C4-2B (cell line): ENCODE data around the gene CCDC198.

ENCODE experiments used
- H3K27ac ChIP-seq: fragments of 450-650 bp; 2 replicates; pipeline ENCODE4 v1.5.1; 2017
- ZFX ChIP-seq: fragments of 450-650 bp; IDR thresholded peaks from 2 replicates; pipeline ENCODE4 v1.6.1; 2017
- TF ChIP-seq, protein P1 (sequence below): fragments of 450-650 bp; conservative IDR thresholded peaks from 2 replicates; pipeline ENCODE4 v1.5.1; 2017; ENCODE audit warnings: mild to moderate bottlenecking

Gene CCDC198

DNA sequence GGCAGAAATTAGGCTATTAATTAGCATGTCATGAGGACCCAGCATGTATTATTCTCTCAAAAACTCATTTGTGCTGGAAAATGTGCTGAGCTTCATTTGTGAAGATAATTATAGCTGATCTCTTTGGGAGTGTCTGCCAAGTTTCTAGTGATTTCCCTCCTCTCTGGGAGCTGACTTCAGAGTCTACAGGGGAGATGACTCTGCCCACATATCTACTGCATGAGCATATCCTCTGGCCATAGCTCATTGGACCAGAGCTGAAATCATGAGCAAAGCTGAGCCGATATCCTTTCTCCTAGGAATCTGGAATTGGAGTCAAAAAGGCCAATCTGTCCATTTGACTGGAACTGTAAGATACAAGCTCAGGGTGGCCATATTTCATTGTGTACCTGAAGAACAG, 5.9 kb downstream of the CCDC198 start:
- H3K27ac ChIP-seq, result no peak overlapping the region
- TF ChIP-seq, protein P1, sequence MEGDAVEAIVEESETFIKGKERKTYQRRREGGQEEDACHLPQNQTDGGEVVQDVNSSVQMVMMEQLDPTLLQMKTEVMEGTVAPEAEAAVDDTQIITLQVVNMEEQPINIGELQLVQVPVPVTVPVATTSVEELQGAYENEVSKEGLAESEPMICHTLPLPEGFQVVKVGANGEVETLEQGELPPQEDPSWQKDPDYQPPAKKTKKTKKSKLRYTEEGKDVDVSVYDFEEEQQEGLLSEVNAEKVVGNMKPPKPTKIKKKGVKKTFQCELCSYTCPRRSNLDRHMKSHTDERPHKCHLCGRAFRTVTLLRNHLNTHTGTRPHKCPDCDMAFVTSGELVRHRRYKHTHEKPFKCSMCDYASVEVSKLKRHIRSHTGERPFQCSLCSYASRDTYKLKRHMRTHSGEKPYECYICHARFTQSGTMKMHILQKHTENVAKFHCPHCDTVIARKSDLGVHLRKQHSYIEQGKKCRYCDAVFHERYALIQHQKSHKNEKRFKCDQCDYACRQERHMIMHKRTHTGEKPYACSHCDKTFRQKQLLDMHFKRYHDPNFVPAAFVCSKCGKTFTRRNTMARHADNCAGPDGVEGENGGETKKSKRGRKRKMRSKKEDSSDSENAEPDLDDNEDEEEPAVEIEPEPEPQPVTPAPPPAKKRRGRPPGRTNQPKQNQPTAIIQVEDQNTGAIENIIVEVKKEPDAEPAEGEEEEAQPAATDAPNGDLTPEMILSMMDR, result no peak
- TF ChIP-seq ZFX, result no peak

DNA sequence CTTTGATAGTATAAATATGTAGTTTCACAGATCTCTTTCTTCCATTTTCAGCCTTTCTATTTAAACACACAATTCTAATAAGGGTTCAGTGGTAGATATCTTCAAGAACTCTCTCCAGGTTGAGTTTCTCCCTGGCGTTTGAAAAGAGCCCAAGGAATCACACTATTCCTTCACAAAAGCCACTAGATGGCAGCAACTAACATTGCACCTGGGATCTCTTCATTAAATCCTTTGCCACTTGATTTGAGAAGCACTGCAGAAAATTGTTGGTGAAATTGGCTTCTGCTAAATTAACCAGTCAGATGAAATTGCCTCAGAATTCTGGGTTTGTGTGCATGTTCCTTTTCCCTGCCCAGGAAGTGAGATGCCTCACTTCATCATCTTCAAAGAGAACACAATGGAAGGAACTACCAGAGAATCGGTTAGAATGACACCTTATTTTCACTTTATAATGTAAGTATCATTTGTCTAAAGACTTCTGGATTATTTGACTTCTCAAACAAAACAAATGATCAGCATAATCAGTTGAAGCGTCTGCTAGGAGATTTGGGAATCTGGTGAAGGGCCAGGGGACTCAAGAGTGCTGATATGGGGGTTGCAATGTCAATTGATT, 6.8 kb downstream of the CCDC198 start:
- H3K27ac ChIP-seq, result no peak overlapping the region
- no peak for TF ChIP-seq ZFX
- TF ChIP-seq, protein P1, result peak; percentile 86

DNA sequence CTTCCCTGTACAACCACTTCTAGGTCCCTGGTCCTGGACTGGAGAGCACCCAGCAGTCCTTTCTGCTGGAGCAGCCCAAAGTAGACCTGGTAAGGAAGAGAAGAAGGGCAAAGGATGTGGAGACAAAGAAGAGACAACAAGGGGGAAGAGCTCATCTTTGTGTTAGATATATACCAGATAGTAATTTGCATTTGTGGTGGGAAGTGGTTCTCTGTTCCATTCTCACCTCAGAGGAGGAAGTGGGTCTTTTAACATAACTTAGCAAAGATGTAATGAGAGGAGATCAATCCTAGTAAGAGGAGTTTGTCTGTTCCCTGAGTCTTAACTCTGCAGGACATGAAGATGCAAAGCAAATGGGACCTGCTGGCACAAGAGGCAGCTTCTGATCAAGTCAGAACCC, 8.0 kb downstream of the CCDC198 start:
- TF ChIP-seq, protein P1, result no peak
- TF ChIP-seq ZFX, result no peak
- H3K27ac ChIP-seq, result no peak overlapping the region

DNA sequence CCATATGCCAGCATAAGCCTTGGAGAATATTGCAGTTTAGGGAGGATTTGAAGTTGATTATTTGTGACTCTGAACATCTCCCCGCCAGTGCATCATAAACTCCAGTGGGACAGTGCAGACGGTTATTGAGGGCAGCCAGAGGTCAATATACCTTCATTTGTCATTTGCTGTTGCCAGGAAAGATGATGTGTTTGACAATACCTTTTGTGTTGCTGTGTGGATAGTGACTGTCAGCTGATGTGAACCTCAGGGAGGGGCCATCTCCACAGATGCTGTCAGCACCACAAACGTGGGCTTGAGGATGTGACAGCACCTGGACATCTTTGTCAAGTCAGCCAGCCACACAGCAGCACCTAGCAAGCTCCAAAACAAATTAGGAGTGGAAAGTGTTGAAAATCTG, 11.5 kb downstream of the CCDC198 start:
- no peak overlapping the region for H3K27ac ChIP-seq
- TF ChIP-seq, protein P1, result no peak

DNA sequence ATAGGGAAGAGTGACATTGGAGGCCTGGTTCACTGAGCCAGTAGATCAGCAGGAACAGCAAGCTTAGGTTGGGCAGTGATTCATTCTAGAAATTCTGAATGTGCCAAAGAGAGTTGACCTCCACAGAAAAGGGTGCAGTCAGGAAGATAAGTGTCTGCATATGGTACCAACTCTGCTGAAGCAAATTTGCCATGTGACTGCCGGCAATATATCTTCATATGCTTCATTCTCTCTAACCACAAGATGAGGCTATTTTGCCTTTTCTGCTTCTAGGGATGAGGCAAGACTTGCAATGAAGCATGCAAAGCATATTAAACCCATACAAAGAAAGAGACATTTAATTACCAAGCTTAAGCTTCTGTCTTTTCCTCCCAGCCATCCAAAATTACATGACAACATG, 13.6 kb downstream of the CCDC198 start:
- TF ChIP-seq, protein P1, result no peak
- no peak for TF ChIP-seq ZFX

DNA sequence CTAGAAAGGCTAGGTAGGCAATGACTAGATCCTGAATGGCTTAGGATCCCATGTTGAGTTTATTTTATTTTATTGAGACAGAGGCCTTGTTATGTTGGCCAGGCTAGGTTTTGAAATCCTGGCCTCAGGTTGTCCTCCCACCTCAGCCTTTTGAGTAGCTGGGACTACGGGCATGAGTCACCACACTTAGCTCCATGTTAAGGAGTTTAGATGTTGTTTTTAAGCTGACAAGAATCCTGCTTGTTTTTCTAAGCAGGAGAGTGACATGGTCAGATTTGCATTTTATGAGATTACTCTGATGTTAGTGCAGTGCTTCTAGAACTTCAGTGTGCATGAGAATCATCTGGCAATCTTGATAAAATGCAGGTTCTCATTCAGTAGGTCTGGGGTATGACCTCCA, 14.5 kb downstream of the CCDC198 start:
- TF ChIP-seq, protein P1, result no peak
- TF ChIP-seq ZFX, result no peak
- H3K27ac ChIP-seq, result no peak overlapping the region

More for the DNA sequence above, 13.6 kb downstream of the CCDC198 start:
- no peak overlapping the region for H3K27ac ChIP-seq

DNA sequence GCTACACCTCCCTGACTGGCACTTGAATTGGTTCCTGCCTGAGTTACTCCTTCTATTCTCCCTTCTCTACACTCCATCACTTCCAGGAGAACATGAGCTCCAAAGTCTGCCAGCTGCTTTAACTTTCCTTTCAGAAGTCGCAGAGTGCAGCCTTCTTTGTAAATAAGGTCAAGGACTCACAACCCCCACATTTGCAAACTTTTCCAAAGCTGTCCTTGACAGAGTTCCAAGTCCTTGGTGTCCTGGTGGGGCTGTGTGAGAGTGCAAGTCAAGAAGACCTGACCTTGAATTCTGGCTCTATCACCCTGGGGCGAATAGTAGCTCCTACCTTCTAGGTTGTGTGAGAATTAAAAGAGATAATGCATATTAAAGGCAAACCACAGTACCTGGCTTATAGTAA, 15.6 kb downstream of the CCDC198 start:
- TF ChIP-seq ZFX, result no peak
- TF ChIP-seq, protein P1, result no peak

More for the DNA sequence above, 15.6 kb downstream of the CCDC198 start:
- H3K27ac ChIP-seq, result no peak overlapping the region
